ENCODE measurements around the gene LRRC7.

GRCh38 chr1:69932760-69933159 is 365.0 kb downstream of the LRRC7 start:
- TF ChIP-seq POLR2AphosphoS5 (IDR thresholded peaks at IDR 0.05; ENCODE audit: low read depth, low read length) (no peak), CTCF (IDR thresholded peaks at IDR 0.05) (no peak), REST (IDR thresholded peaks at IDR 0.05; ENCODE audit: insufficient read depth in 1 of 2, low read depth in 2 of 2, low read length in 1 of 2) (no peak), TCF7L2 (IDR thresholded peaks at IDR 0.05; ENCODE audit: low read depth, low read length) (no peak)

Data from Panc1 (cell line).